DND-41 (cell line): ENCODE data around the gene FAM193A.

ENCODE experiments used
- CTCF ChIP-seq: IDR thresholded peaks from 2 replicates; pipeline ENCODE4 v1.5.1; 2012; ENCODE audit warnings: borderline replicate concordance, low read length, moderate library complexity, mild to moderate bottlenecking; ENCODE audit not compliant: poor library complexity, severe bottlenecking; ENCODE audit errors: extremely low read depth
- EZH2 ChIP-seq: IDR thresholded peaks from 3 replicates; pipeline ENCODE4 v1.6.1; 2012; ENCODE audit warnings: borderline replicate concordance, low read depth, mild to moderate bottlenecking, moderate library complexity, low read length, inconsistent platforms; ENCODE audit not compliant: severe bottlenecking

- no peak for TF ChIP-seq CTCF
- TF ChIP-seq EZH2: no peak
These were observed 101.6 kb downstream of the FAM193A start for GRCh38 chr4:2637956-2638552.
